SK-N-SH (cell line): ENCODE data around the gene TJP1. TPM values are rescaled to one million over a fixed set of nuclear protein-coding genes. Genes with fewer than 3 reads are reported as not detected.

ENCODE experiments used
- CTCF ChIA-PET: fragments of 300-600, 350-600 bp; formaldehyde crosslinking; extraction: SDS; loops from one replicate; lab custom pipeline; 2021; lab: Yijun Ruan, JAX
- POLR2A ChIA-PET: fragments of 350-600 bp; sonication (Branson Sonifier 250); formaldehyde crosslinking; extraction: SDS; loops from one replicate; lab custom pipeline; 2020; ENCODE audit warnings: antibody characterized with exemption, inconsistent platforms; lab: Yijun Ruan, JAX
- DNase-seq: peaks from one replicate; pipeline ENCODE4 v3.0.0; 2012
- H2AFZ ChIP-seq: fragments of 200-600 bp; sonication (generic); 2 replicates; pipeline ENCODE4 v1.8.1; 2016; ENCODE audit warnings: antibody characterized with exemption, mild to moderate bottlenecking, low read depth
- H3F3A ChIP-seq: fragments of 200-600 bp; sonication (generic); replicated peaks from 2 replicates; pipeline ENCODE3; 2016; ENCODE audit warnings: antibody characterized with exemption, mild to moderate bottlenecking; ENCODE audit not compliant: insufficient read depth
- H3K27ac ChIP-seq, 2 experiments: fragments of 200-500 bp in 1 of 2; fragments of 200-600 bp in 1 of 2; sonication (Bioruptor generic) in 1 of 2; sonication (generic), shearing (Covaris generic) in 1 of 2; 2 replicates each; pipeline versions ENCODE4 v1.5.1 to v1.6.1; 2014 to 2016; ENCODE audit warnings: low read depth in 2 of 2, inconsistent platforms in 1 of 2, low read length in 1 of 2, mild to moderate bottlenecking in 1 of 2, mixed read lengths in 1 of 2
- H3K27me3 ChIP-seq: fragments of 200-600 bp; sonication (generic), shearing (Covaris generic); 2 replicates; pipeline ENCODE4 v1.6.1; 2016; ENCODE audit warnings: mixed run types; ENCODE audit not compliant: insufficient read depth
- H3K36me3 ChIP-seq, 2 experiments: fragments of 200-500 bp in 1 of 2; fragments of 200-600 bp in 1 of 2; sonication (Bioruptor generic) in 1 of 2; sonication (generic) in 1 of 2; replicated peaks in 1 of 2; 2 replicates each; pipeline versions ENCODE3 to v1.5.1; 2014 to 2016; ENCODE audit warnings: low read length in 1 of 2, mild to moderate bottlenecking in 1 of 2; ENCODE audit not compliant: insufficient read depth in 2 of 2, control insufficient read depth in 1 of 2
- H3K4me1 ChIP-seq, 2 experiments: fragments of 200-500 bp in 1 of 2; fragments of 200-600 bp in 1 of 2; sonication (Bioruptor generic) in 1 of 2; sonication (generic), shearing (Covaris generic) in 1 of 2; 2 replicates each; pipeline versions ENCODE4 v1.5.1 to v1.6.1; 2014 to 2016; ENCODE audit warnings: low read depth in 1 of 2, low read length in 1 of 2, mixed run types in 1 of 2; ENCODE audit not compliant: insufficient read depth in 2 of 2, control insufficient read depth in 1 of 2
- H3K4me2 ChIP-seq: fragments of 200-600 bp; sonication (generic), shearing (Covaris generic); 2 replicates; pipeline ENCODE4 v1.6.1; 2017; ENCODE audit warnings: mixed run types
- H3K4me3 ChIP-seq, 2 experiments: fragments of 200-500 bp in 1 of 2; fragments of 200-600 bp in 1 of 2; sonication (Bioruptor generic) in 1 of 2; sonication (generic), shearing (Covaris generic) in 1 of 2; 2 replicates each; pipeline versions ENCODE4 v1.5.1 to v1.8.1; 2014 to 2016; ENCODE audit warnings: low read depth in 2 of 2, inconsistent platforms in 1 of 2, low read length in 1 of 2, mild to moderate bottlenecking in 1 of 2, mixed read lengths in 1 of 2, moderate library complexity in 1 of 2
- H3K79me2 ChIP-seq: fragments of 200-600 bp; sonication (generic); 2 replicates; pipeline ENCODE4 v1.8.1; 2017; ENCODE audit warnings: mild to moderate bottlenecking; ENCODE audit not compliant: insufficient read depth
- H3K9ac ChIP-seq: fragments of 200-600 bp; sonication (generic); 2 replicates; pipeline ENCODE4 v1.6.1; 2017; ENCODE audit warnings: mixed run types
- H3K9me2 ChIP-seq: fragments of 200-600 bp; sonication (generic); 2 replicates; pipeline ENCODE4 v1.6.1; 2017; ENCODE audit warnings: mixed run types
- H3K9me3 ChIP-seq: fragments of 200-600 bp; sonication (generic); 2 replicates; pipeline ENCODE4 v1.6.1; 2017; ENCODE audit warnings: mixed run types, mild to moderate bottlenecking, moderate library complexity
- H4K20me1 ChIP-seq: fragments of 200-600 bp; sonication (generic); 2 replicates; pipeline ENCODE4 v1.6.1; 2017; ENCODE audit warnings: mild to moderate bottlenecking, mixed run types; ENCODE audit not compliant: insufficient read depth
- CHD2 ChIP-seq: fragments of 150-350 bp; IDR thresholded peaks from 2 replicates; pipeline ENCODE4 v1.6.1; 2018; ENCODE audit warnings: low read length; ENCODE audit not compliant: partially characterized antibody
- ELF1 ChIP-seq: IDR thresholded peaks from 2 replicates; pipeline ENCODE4 v1.4.0; 2012
- EP300 ChIP-seq, 2 experiments: IDR thresholded peaks; 2 replicates each; pipeline versions ENCODE4 v1.4.0 to v1.6.1; 2012; ENCODE audit warnings: borderline replicate concordance in 1 of 2, low read depth in 1 of 2, low read length in 1 of 2
- EZH2phosphoT487 ChIP-seq: fragments of 200-600 bp; sonication (generic); IDR thresholded peaks from 2 replicates; pipeline ENCODE4 v1.6.1; 2017; ENCODE audit warnings: low read depth, mixed run types, mild to moderate bottlenecking, antibody characterized with exemption, moderate library complexity, borderline replicate concordance
- GABPA ChIP-seq: IDR thresholded peaks from 2 replicates; pipeline ENCODE4 v1.4.0; 2012; ENCODE audit warnings: low read depth, mild to moderate bottlenecking
- GATA2 ChIP-seq: sonication (generic); formaldehyde crosslinking; IDR thresholded peaks from 2 replicates; pipeline ENCODE4 v1.5.0; 2020; ENCODE audit warnings: mild to moderate bottlenecking, missing genetic modification reagents
- JUND ChIP-seq: IDR thresholded peaks from 2 replicates; pipeline ENCODE4 v1.4.0; 2012
- MEF2A ChIP-seq: IDR thresholded peaks from 2 replicates; pipeline ENCODE4 v1.4.0; 2012; ENCODE audit warnings: low read depth, borderline replicate concordance
- MXI1 ChIP-seq: IDR thresholded peaks from 2 replicates; pipeline ENCODE4 v1.6.1; 2012; ENCODE audit warnings: mild to moderate bottlenecking, low read depth, low read length, improper control_type of control experiment
- NFIC ChIP-seq: IDR thresholded peaks from 2 replicates; pipeline ENCODE4 v1.4.0; 2012; ENCODE audit warnings: borderline replicate concordance
- NRF1 ChIP-seq: IDR thresholded peaks from 2 replicates; pipeline ENCODE4 v1.6.1; 2012; ENCODE audit warnings: low read depth, mild to moderate bottlenecking, low read length
- POLR2AphosphoS5 ChIP-seq: IDR thresholded peaks from 2 replicates; pipeline ENCODE4 v1.6.1; 2012; ENCODE audit warnings: low read depth, low read length
- RAD21 ChIP-seq: IDR thresholded peaks from 2 replicates; pipeline ENCODE4 v1.6.1; 2012; ENCODE audit warnings: mild to moderate bottlenecking, low read length
- RFX5 ChIP-seq: IDR thresholded peaks from 2 replicates; pipeline ENCODE4 v1.6.1; 2012; ENCODE audit warnings: mild to moderate bottlenecking, improper control_type of control experiment, low read length
- RXRA ChIP-seq: IDR thresholded peaks from 2 replicates; pipeline ENCODE4 v1.4.0; 2012; ENCODE audit warnings: low read depth, mild to moderate bottlenecking, borderline replicate concordance
- SIN3A ChIP-seq: IDR thresholded peaks from 2 replicates; pipeline ENCODE4 v1.6.1; 2012; ENCODE audit warnings: low read depth, mild to moderate bottlenecking, low read length, moderate library complexity, borderline replicate concordance
- SMC3 ChIP-seq: IDR thresholded peaks from 2 replicates; pipeline ENCODE4 v1.6.1; 2012; ENCODE audit warnings: low read depth, low read length, improper control_type of control experiment
- TCF12 ChIP-seq: IDR thresholded peaks from 2 replicates; pipeline ENCODE4 v1.4.0; 2012
- WGBS: methylation state at CpG from one replicate; pipeline ENCODE4 v1.1.6; 2017; ENCODE audit warnings: low lambda C conversion rate; 5-methylcytosine and 5-hydroxymethylcytosine counted together
- polyA plus RNA-seq, 3 experiments: library from polyadenylated mRNA; depleted of rRNA; stranded (reverse); fragments of >200 nt; gene quantifications; 2 replicates each; pipeline ENCODE4 v1.2.3, GENCODE V29; 2012
- TF ChIP-seq, protein P1 (sequence below): fragments of 150-350 bp; IDR thresholded peaks from 2 replicates; pipeline ENCODE4 v1.6.1; 2017; ENCODE audit warnings: antibody characterized with exemption, low read length, low read depth, borderline replicate concordance
- TF ChIP-seq, protein P2 (sequence below): IDR thresholded peaks from 2 replicates; pipeline ENCODE4 v1.6.1; 2012; ENCODE audit warnings: mild to moderate bottlenecking, low read depth, low read length, moderate library complexity
- TF ChIP-seq, protein P3 (sequence below): IDR thresholded peaks from 2 replicates; pipeline ENCODE4 v1.4.0; 2012; ENCODE audit warnings: low read depth

Gene TJP1
- polyA plus RNA-seq, 1 of the 3 experiments (the other 2 are of a cell fraction) = 17.5 TPM

DNA sequence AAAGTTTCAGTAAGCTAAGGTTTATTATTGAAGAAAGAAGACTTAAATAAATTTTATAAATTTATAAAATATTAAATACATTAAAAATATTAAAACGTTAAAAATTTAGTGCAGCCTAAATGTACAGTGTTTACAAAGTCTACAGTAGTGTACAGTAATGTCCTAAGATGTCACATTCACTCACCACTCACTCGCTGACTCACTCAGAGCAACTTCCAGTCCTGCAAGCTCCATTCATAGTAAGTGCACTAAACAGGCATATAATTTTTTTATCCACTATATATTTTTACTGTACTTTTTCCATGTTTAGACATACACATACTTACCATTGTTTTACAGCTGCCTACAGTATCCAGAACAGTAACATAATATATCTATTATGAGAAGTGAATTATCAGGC lies 51.5 kb downstream of the TJP1 start (continued):
- TF ChIP-seq, protein P1, sequence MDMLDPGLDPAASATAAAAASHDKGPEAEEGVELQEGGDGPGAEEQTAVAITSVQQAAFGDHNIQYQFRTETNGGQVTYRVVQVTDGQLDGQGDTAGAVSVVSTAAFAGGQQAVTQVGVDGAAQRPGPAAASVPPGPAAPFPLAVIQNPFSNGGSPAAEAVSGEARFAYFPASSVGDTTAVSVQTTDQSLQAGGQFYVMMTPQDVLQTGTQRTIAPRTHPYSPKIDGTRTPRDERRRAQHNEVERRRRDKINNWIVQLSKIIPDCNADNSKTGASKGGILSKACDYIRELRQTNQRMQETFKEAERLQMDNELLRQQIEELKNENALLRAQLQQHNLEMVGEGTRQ = no peak
- TF ChIP-seq SMC3 = no peak
- no peak for TF ChIP-seq MEF2A
- TF ChIP-seq, protein P2, sequence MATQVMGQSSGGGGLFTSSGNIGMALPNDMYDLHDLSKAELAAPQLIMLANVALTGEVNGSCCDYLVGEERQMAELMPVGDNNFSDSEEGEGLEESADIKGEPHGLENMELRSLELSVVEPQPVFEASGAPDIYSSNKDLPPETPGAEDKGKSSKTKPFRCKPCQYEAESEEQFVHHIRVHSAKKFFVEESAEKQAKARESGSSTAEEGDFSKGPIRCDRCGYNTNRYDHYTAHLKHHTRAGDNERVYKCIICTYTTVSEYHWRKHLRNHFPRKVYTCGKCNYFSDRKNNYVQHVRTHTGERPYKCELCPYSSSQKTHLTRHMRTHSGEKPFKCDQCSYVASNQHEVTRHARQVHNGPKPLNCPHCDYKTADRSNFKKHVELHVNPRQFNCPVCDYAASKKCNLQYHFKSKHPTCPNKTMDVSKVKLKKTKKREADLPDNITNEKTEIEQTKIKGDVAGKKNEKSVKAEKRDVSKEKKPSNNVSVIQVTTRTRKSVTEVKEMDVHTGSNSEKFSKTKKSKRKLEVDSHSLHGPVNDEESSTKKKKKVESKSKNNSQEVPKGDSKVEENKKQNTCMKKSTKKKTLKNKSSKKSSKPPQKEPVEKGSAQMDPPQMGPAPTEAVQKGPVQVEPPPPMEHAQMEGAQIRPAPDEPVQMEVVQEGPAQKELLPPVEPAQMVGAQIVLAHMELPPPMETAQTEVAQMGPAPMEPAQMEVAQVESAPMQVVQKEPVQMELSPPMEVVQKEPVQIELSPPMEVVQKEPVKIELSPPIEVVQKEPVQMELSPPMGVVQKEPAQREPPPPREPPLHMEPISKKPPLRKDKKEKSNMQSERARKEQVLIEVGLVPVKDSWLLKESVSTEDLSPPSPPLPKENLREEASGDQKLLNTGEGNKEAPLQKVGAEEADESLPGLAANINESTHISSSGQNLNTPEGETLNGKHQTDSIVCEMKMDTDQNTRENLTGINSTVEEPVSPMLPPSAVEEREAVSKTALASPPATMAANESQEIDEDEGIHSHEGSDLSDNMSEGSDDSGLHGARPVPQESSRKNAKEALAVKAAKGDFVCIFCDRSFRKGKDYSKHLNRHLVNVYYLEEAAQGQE = no peak
- no peak for TF ChIP-seq CHD2
- TF ChIP-seq, all 33 proteins: peak for 3

DNA sequence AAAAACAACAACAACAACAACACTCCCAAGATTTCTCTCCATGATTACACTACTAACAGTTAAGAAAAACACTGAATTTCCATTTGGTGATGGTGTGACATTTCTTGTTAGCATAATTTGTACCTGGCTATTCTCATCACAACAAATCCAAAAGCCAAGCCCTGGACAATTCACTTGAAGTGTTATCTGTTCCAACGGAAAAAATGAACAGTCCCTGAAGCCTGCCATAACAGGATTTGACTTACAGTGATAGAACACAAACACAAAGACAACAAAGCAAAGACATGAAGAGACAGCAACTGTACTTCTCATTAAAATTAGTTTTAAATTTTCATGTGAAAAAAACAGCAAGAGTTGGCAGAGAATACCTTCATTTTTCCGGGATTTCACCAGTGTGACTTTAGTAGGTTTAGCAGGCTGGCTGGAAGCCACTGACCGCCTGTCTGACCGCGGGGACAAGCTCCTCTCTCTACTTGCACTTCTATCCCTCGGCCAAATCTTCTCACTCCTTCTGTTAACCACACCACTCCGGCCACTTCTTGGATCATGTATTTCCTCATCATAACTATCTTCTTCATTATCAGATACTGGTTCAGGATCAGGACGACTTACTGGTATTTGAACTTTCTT lies 56.3 kb downstream of the TJP1 start:
- DNase-seq = no peak
- Histone ChIP-seq H4K20me1 (0 out of 2 replicates have a peak, but pooled peaks cover 6% of the 10 kb centered on the region), H3K4me3 (no peak overlapping the region), H3F3A (peaks cover 2% of the 10 kb centered on the region), H3K9me2 (no peaks in the 10 kb centered on the region), H3K9me3 (no peaks in the 10 kb centered on the region), H3K79me2 (peaks cover 40% of the 10 kb centered on the region; the same call in 1 of the 2 replicates), H3K4me1 (no peaks in the 10 kb centered on the region), H2AFZ (no peak overlapping the region), H3K9ac (no peak overlapping the region), H3K36me3 (peaks cover 58 to 60% of the 10 kb centered on the region in 2 experiments), H3K27ac (no peak overlapping the region)
- ChIA-PET POLR2A (no interaction called here), CTCF (interaction anchor here (2.0 kb wide), 1 partner anchor 18 kb away, joined by 6 read pairs; no protein-coding TSS in a partner anchor)
- WGBS = 87% methylated on average over 8 of the region's 8 CpGs
- TF ChIP-seq, protein P3, sequence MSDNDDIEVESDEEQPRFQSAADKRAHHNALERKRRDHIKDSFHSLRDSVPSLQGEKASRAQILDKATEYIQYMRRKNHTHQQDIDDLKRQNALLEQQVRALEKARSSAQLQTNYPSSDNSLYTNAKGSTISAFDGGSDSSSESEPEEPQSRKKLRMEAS = no peak
- TF ChIP-seq NRF1 (no peak), RAD21 (no peak), SMC3 (no peak), MXI1 (no peak), JUND (no peak), EP300 (IDR thresholded peaks at IDR 0.05; ENCODE audit: borderline replicate concordance in 1 of 2, low read depth in 1 of 2, low read length in 1 of 2) (no peak), GABPA (no peak), CHD2 (no peak), RFX5 (no peak), SIN3A (no peak), TCF12 (no peak), POLR2AphosphoS5 (no peak), GATA2 (CRISPR knock-in tag) (no peak), NFIC (no peak), ELF1 (no peak), RXRA (no peak), EZH2phosphoT487 (no peak)
- TF ChIP-seq, protein P2 = no peak
- TF ChIP-seq, all 33 proteins: peak for 0
- H3K4me2 ChIP-seq = no peak overlapping the region
- no peaks in the 10 kb centered on the region for H3K27me3 ChIP-seq
